HG03060 (cell line): ENCODE data around the gene GCKR.

Source experiments
- ATAC-seq: cut with Tn5 transposase; IDR thresholded peaks from one replicate; pipeline ENCODE4 v1.9.1; 2021; ENCODE audit warnings: low read depth, moderate number of reproducible peaks; ENCODE audit not compliant: unreplicated experiment

The GCKR gene

GRCh38 chr2:27496357-27497287 is at the start of gene GCKR:
Gene GCKR (plus strand): TSS chr2:27496839. CDS start chr2:27496905, 66 bp downstream.
- ATAC-seq: no peak

DNA sequence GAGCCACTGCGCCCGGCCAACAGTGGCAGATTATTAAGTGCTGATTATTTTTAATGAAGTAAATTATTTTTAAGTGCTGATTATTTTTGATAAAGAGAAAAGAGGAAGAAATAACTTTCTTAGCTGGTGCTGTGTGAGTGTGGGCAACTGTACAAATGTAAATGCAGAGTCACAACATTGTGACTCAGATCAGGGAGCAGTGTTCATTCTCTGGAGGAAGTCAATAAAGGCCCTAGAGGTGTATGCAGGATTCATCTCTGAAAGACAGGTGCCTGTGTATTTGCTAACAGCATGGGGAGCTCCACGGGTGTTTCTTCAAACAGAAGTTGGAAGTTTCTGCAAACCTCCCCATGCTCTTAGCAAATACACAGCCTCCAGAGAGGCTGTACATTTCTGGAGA is 48.3 kb upstream of the GCKR start:
- ATAC-seq: no peak

DNA sequence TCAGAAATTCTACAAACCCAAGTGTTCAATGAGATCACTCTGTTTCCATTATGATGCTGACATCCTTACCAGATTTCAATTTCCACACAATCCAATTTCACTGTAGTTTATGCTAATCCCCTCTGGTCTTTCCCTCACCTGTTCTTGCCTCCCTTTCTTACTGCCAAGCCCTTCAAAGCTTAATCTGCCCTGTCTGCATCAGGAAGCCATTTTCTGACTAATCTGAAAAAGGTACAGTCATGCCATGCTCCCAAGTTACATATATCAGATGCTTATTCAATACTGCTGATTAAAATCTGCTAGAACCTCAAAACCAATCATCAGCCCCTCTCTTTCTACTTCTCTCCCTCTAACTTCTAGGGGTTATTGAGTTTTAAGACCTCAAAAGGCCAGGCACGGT is 45.5 kb upstream of the GCKR start:
- ATAC-seq: no peak

- no peak for ATAC-seq
Observed at GRCh38 chr2:27453968-27454367, 42.7 kb upstream of the GCKR start.

- ATAC-seq: no peak
Observed at GRCh38 chr2:27461118-27461517, 35.5 kb upstream of the GCKR start.

- ATAC-seq: no peak
Observed at GRCh38 chr2:27464443-27464842, 32.2 kb upstream of the GCKR start.

DNA sequence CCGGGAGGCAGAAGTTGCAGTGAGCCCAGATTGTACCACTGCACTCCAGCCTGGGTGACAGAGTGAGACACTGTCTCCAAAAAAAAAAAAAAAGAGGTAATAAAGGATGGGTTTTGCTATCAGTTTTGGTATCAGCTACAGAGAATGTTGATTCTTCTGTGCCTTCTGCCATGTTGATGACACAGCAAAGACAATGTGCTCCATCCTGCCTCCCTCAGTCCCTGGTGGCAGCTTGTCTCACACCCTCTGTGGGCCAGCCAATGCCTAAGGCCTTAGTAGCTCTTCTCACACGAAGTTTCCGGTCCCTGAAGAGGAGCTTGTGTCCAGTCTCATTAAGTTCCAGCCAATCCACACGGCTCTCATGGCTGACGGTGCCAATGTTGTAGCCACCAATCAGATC is 24.7 kb upstream of the GCKR start:
- no peak for ATAC-seq

- no peak for ATAC-seq
Observed at GRCh38 chr2:27485496-27485895, 11.1 kb upstream of the GCKR start.

- no peak for ATAC-seq
Observed at GRCh38 chr2:27489118-27489497, 7.5 kb upstream of the GCKR start.

DNA sequence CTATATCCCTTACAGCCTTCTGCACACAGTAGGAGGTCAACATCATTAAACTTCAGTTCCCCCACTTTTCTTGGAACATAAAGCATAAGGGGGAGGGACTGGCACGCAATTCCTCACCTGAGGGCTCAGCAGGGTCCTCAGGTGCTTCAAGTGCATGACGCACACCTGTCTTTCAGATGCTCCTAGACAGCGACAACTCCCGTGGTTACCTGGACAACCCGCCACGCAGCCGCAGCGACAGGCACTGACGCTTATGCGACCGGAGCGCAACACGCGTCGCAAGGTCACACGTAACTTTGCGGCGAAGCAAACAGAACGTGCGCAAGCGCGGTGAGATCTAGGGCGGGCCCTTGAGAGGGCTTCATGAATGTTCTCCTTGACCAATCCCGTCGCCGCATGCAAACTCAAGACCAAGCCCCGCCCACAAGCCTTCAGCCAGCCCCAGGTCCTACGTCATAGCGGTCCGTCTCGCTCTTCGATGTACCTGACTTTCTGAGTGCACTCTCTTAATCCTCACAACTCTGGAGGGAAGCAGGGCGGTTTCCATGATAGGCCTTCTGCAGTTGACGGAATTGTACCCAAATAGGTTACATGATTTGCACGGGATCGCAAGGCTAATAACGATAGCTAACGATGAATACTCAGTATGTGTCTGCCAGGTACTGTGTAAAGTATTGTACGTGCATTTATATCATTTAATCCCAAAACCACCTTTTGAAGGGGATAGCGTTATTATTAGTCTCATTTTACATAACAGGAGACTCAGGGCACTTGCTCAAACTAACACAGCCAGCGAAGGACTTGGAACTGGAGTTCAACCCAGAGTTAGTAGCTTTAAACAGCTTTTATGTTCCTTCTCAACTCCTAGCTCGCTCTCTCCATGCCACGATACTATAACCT is 6.9 kb upstream of the GCKR start, which contains the start of gene IFT172:
IFT172 (minus strand) TSS at position 246 of the 900 bp plus-strand sequence; CDS start at position 156, 90 bp downstream.
- ATAC-seq: peak; percentile 91

DNA sequence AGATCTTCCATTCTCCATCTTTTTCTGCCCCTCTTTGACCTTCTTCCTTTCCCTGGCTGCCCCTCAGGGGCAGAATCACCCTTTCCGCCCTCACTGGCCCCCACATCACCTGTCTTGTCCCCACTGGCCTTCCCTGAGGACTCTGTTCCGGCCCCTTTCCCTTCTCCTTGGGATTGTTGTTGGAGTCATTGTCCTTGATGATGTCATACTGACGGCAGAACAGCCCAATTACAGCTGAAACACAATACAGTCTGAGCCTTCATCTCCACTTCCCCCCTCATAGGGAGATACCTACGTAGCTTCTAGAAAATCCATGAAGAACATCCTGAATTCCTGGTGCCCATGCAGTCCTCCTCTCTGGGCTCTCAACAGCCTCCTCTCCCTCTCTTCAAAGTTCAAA is 4.1 kb upstream of the GCKR start:
- no peak for ATAC-seq

DNA sequence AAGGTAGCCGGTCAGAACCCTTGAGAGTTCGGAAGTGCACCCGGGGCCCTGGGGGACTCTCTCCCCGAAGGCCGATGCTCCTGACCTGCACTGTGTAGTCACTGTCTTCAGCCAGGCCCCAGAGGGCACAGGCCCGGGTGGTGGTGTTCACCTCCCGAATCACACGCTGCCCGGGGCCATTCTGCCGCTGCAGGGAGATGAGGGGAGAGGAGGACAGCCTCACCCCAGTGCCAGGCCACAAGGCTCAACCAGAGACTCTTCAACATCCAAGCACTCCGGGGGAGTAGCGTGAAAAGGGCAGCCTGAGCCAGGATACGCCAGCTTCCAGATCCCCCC is 2.7 kb upstream of the GCKR start:
- ATAC-seq: no peak

- ATAC-seq: no peak
Observed at GRCh38 chr2:27494284-27494943, 2.2 kb upstream of the GCKR start.

DNA sequence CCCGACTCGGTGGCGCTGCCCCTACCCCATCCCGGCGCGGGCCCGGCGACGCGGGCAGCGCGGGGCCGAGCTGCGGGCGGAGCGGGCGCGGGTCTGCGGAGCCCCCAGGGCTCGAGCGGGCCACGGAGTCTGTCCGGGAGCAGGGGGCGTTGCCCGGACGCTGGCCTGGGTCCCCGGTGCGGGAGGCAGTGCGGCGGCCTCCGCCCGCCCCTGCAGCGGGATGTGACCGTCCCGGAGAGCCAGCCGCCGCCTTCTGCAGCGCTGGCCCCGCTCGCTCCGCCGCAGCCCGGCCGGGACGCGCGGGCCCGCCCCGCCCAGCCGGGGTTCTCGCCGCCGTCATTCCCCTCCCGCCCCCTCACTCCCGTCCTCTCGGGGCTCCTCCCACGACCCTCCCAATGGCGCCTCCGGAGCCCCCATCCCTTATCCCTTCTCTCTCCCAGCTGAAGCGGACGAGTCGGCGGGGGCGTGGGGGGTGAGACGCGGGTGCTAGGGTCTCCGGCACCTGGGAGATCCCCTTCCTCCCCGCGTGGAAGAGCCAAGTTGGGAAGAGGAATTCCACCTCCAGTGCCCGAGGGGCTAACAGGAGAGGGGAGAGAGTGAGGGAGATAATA is 1.6 kb upstream of the GCKR start, which contains the start of gene FNDC4:
FNDC4 (minus strand) TSS at position 257 of the 611 bp plus-strand sequence. CDS start 521 bp downstream, outside the sequence.
- no peak for ATAC-seq

DNA sequence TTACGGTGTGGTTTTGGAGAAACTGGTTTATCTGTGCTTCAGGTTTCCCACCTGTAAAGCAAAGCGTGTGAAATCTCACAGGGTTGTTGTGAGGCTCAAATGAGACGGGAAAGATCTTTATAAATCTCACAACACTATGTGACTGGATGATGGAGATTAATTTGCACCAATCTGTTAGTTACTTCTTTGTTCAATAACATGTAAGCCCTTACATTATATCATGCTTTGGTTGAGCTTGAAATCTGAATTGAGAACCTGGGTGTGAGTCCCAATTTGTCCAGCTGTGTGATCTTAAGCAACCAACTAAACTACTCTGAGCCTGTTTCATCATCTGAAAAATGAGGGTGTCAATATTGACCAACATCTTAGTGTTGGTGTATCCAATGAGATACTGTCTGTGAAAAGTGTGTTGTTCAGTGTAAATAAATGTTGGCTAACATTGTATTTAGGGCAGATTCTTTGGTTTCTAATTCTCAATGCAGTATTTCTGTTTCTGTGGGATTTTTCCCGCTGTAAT is 741 bp upstream of the GCKR start:
- ATAC-seq: no peak

- ATAC-seq: no peak
Observed at GRCh38 chr2:27497288-27497627, 619 bp downstream of the GCKR start.

GRCh38 chr2:27498975-27499374 is 2.3 kb downstream of the GCKR start:
- ATAC-seq: no peak

DNA sequence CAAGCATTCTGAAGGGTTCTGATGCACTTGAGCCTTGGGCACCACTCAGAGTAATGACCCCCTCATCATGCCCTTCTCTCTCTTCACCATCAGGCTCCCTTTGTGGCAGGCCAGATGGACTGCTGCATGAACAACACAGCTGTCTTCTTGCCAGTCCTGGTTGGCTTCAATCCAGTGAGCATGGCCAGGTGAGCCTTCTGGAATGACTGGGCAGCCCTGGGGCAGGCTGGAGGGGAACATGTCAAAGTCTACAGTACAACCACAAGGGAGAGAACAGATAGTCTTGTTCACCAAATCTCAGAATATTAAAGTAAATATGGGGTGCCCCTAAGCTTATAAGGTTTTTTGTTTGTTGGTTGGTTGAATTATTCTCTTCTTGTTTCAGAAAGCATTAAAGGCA is 4.4 kb downstream of the GCKR start:
- ATAC-seq: no peak

DNA sequence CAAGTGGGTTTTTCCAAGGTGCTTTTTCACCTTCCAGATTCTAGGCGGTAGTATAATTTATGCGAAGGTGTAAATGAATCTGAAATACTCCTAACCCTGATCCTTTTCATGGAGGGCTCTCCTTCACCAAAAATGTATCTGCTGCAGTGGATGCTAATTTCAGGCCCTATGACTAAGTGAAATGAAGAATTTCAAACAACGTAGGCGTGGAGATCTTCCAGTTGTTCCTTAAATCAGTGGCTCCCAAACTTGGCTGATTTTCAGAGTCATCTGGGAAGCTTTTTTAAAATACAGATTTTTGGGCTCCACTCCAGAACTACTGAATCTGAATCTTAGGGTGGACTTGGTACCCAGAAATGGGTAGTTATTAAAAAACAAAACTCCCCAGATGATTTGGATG is 5.5 kb downstream of the GCKR start:
- no peak for ATAC-seq

DNA sequence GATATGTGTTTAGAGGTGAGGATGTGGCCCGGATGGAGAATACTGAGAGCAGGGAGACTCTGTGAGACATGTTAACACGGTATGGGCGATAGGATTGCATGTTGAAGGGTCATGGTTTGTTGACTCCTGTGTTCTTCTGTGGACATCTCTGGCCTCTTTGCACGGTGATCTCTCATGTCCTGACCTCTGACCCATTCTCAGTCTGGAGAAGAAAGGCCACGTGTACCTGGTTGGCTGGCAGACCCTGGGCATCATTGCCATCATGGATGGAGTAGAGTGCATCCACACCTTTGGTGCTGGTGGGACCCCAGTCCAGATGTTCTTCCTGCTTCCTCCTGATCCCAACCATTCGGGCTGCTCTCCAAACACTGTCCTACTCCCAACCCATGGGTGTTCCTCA is 9.9 kb downstream of the GCKR start:
- no peak for ATAC-seq
